Measurements from ENCODE around the gene ERCC5.

DNA sequence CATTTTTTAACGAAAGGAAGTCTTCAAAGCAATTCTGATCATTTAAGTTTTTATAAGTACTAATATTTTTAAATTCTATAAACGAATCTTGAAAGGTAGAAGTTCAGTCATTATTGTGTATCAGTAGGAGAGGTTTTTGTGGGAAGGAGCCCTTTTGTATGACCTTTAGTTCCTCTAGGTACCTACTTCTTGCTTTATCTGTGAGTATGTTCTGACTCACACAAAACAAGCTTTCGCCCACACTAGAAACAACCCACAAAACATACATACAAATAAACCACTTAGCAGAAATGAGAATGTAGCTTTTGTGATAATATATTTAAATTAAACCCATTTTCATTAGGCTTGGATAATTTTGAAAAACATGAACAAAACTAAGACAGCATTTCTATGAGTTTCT is 27.8 kb downstream of the ERCC5 start:
- TF ChIP-seq, protein P1, sequence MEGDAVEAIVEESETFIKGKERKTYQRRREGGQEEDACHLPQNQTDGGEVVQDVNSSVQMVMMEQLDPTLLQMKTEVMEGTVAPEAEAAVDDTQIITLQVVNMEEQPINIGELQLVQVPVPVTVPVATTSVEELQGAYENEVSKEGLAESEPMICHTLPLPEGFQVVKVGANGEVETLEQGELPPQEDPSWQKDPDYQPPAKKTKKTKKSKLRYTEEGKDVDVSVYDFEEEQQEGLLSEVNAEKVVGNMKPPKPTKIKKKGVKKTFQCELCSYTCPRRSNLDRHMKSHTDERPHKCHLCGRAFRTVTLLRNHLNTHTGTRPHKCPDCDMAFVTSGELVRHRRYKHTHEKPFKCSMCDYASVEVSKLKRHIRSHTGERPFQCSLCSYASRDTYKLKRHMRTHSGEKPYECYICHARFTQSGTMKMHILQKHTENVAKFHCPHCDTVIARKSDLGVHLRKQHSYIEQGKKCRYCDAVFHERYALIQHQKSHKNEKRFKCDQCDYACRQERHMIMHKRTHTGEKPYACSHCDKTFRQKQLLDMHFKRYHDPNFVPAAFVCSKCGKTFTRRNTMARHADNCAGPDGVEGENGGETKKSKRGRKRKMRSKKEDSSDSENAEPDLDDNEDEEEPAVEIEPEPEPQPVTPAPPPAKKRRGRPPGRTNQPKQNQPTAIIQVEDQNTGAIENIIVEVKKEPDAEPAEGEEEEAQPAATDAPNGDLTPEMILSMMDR (conservative IDR thresholded peaks at IDR 0.05 in 1 of 2, IDR thresholded peaks at IDR 0.05 in 1 of 2; ENCODE audit: low read depth in 1 of 2, low read length in 2 of 2) = no peak
- TF ChIP-seq EZH2 (IDR thresholded peaks at IDR 0.05; ENCODE audit: low read length, missing control alignments) = no peak

Measured in fibroblast of lung (primary cell).